ENCODE results near the gene NTN1. TPM values are rescaled to one million over a fixed set of nuclear protein-coding genes. Genes with fewer than 3 reads are reported as not detected.

The NTN1 gene
- total RNA-seq, 1 experiment from 2014 or later: 17.7 TPM

GRCh38 chr17:9001559-9001958 is 19.8 kb upstream of the NTN1 start:
- intact Hi-C loops (cut with micrococcal nuclease; ENCODE audit: unreplicated experiment): loop anchor here (10.0 kb wide), 1 partner anchor 113 kb away; no protein-coding TSS in a partner anchor
- TF ChIP-seq CTCF (conservative IDR thresholded peaks at IDR 0.05) (no peak), EZH2 (IDR thresholded peaks at IDR 0.05; ENCODE audit: low read depth) (no peak)
- no peak for DNase-seq
- Histone ChIP-seq H3K36me3 (ENCODE audit: low read depth) (no peaks in the 10 kb centered on the region), H3K79me2 (ENCODE audit: low read depth) (no peaks in the 10 kb centered on the region), H3K27me3 (ENCODE audit: insufficient read depth, low read depth) (no peaks in the 10 kb centered on the region; the same call in 1 of the 2 replicates), H3K4me2 (no peak overlapping the region), H3K27ac (no peak overlapping the region), H3K4me1 (replicated peaks; ENCODE audit: insufficient read depth) (no peaks in the 10 kb centered on the region), H4K20me1 (ENCODE audit: insufficient read depth) (no peaks in the 10 kb centered on the region), H3K9me3 (ENCODE audit: insufficient read depth, low read depth) (no peaks in the 10 kb centered on the region), H3K9me2 (ENCODE audit: insufficient read depth) (no peaks in the 10 kb centered on the region), H2AFZ (no peak overlapping the region), H3F3A (ENCODE audit: insufficient read depth, low read depth) (no peaks in the 10 kb centered on the region), H3K4me3 (no peak overlapping the region)
- ChIA-PET POLR2A (ENCODE audit: unreplicated experiment) (no interaction called here), CTCF (no interaction called here)
- BruUV-seq (replicated peaks): no TSS peak

DNA sequence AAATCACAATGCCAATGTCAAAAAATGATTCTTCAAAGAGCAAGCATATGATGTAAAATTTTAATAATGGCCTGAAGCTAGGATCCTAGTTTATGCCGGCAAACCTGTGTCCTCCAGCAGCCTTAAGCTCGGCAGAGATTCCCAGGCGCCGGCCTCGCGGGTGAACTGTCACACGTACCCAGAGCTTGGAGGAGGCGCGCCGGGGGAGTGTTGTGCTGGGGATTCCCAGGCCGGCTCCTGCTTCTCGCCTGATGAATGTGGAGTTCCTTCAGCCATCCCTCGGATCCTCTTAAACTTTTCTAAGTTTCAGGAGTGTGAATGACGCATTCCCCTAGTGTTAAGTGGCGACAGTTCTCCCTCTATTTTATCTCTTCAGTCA is 19.1 kb upstream of the NTN1 start:
- H3K27ac ChIP-seq: no peak overlapping the region
- POLR2A ChIA-PET (ENCODE audit: unreplicated experiment): interaction anchor here (0.8 kb wide), 1 partner anchor 49 kb away, joined by 4 read pairs; no protein-coding TSS in a partner anchor
- H3F3A ChIP-seq (ENCODE audit: insufficient read depth, low read depth): no peaks in the 10 kb centered on the region
- H3K4me3 ChIP-seq: no peak overlapping the region
- TF ChIP-seq EZH2 (IDR thresholded peaks at IDR 0.05; ENCODE audit: low read depth) (no peak), CTCF (conservative IDR thresholded peaks at IDR 0.05) (no peak)
- DNase-seq: no peak
- no peaks in the 10 kb centered on the region for H3K9me3 ChIP-seq (ENCODE audit: insufficient read depth, low read depth)
- BruUV-seq (replicated peaks): no TSS peak
- H3K4me2 ChIP-seq: no peak overlapping the region
- CTCF ChIA-PET: interaction anchor here (0.6 kb wide), 1 partner anchor 946 kb away, joined by 3 read pairs; no protein-coding TSS in a partner anchor
- no peaks in the 10 kb centered on the region for H3K4me1 ChIP-seq (replicated peaks; ENCODE audit: insufficient read depth)
- H3K9me2 ChIP-seq (ENCODE audit: insufficient read depth): no peaks in the 10 kb centered on the region
- H3K27me3 ChIP-seq (ENCODE audit: insufficient read depth, low read depth): no peaks in the 10 kb centered on the region; the same call in 1 of the 2 replicates
- H3K79me2 ChIP-seq (ENCODE audit: low read depth): no peaks in the 10 kb centered on the region
- no peak overlapping the region for H2AFZ ChIP-seq
- H3K36me3 ChIP-seq (ENCODE audit: low read depth): no peaks in the 10 kb centered on the region
- intact Hi-C loops (cut with micrococcal nuclease; ENCODE audit: unreplicated experiment): loop anchor here (10.0 kb wide), 1 partner anchor 113 kb away; no protein-coding TSS in a partner anchor
- no peaks in the 10 kb centered on the region for H4K20me1 ChIP-seq (ENCODE audit: insufficient read depth)

- peak in 1 of 2 experiments; percentile 49 for DNase-seq
- CTCF ChIA-PET: interaction anchor here (0.6 kb wide), 2 partner anchors 902 to 946 kb away, joined by 3 to 4 read pairs; no protein-coding TSS in a partner anchor
- no peaks in the 10 kb centered on the region for H3K9me2 ChIP-seq (ENCODE audit: insufficient read depth)
- intact Hi-C loops (cut with micrococcal nuclease; ENCODE audit: unreplicated experiment): loop anchor here (10.0 kb wide), 1 partner anchor 112 kb away; no protein-coding TSS in a partner anchor
- BruUV-seq (replicated peaks): no TSS peak
- no peaks in the 10 kb centered on the region for H3K4me1 ChIP-seq (replicated peaks; ENCODE audit: insufficient read depth)
- H2AFZ ChIP-seq: no peak overlapping the region
- H3F3A ChIP-seq (ENCODE audit: insufficient read depth, low read depth): no peaks in the 10 kb centered on the region
- no peaks in the 10 kb centered on the region for H3K9me3 ChIP-seq (ENCODE audit: insufficient read depth, low read depth)
- no peaks in the 10 kb centered on the region for H3K36me3 ChIP-seq (ENCODE audit: low read depth)
- peak overlapping the region; percentile 35; the same call in 1 of the 2 replicates for H3K4me3 ChIP-seq
- no peak for TF ChIP-seq EZH2 (IDR thresholded peaks at IDR 0.05; ENCODE audit: low read depth)
- TF ChIP-seq CTCF (conservative IDR thresholded peaks at IDR 0.05): peak; percentile 38; the same call in 1 of the 2 replicates
- no peaks in the 10 kb centered on the region for H3K79me2 ChIP-seq (ENCODE audit: low read depth)
- POLR2A ChIA-PET (ENCODE audit: unreplicated experiment): interaction anchor here (0.8 kb wide), 1 partner anchor 48 kb away, joined by 4 read pairs; no protein-coding TSS in a partner anchor
- no peaks in the 10 kb centered on the region for H4K20me1 ChIP-seq (ENCODE audit: insufficient read depth)
- no peaks in the 10 kb centered on the region; the same call in 1 of the 2 replicates for H3K27me3 ChIP-seq (ENCODE audit: insufficient read depth, low read depth)
- no peak overlapping the region for H3K27ac ChIP-seq
- H3K4me2 ChIP-seq: peak overlapping the region; percentile 56
These were observed 18.5 kb upstream of the NTN1 start for GRCh38 chr17:9002606-9003354.

All from PC-9 (cell line).